IMR-90 (cell line): ENCODE results near the gene PTPRN2. TPM values are rescaled to one million over a fixed set of nuclear protein-coding genes. Genes with fewer than 3 reads are reported as not detected.

Source experiments
- ATAC-seq: fragments of 200-7000 bp; cut with Tn5 transposase; 2 replicates; pipeline ENCODE4 v1.9.1; 2020; ENCODE audit warnings: low read depth, mild to moderate bottlenecking, moderate library complexity
- BruUV-seq: library from RNA; stranded (reverse); fragments of 400-500 nt; replicated peaks from 2 replicates; lab custom pipeline; 2021; lab: Mats Ljungman, UMichigan
- CTCF ChIA-PET: fragments of 300-600 bp; formaldehyde crosslinking; extraction: SDS; loops from one replicate; lab custom pipeline; 2021; ENCODE audit warnings: antibody characterized with exemption; lab: Yijun Ruan, JAX
- POLR2A ChIA-PET: fragments of 300-600 bp; sonication (Branson Sonifier 250); formaldehyde crosslinking; loops from one replicate; lab custom pipeline; 2022; ENCODE audit warnings: antibody characterized with exemption; ENCODE audit not compliant: unreplicated experiment; lab: Charles Lee
- DNase-seq: peaks from one replicate; pipeline ENCODE4 v3.0.0; 2013
- H2AFZ ChIP-seq: replicated peaks from 2 replicates; pipeline ENCODE3; 2013; ENCODE audit warnings: low read length, mild to moderate bottlenecking; ENCODE audit not compliant: poor library complexity
- H2AK5ac ChIP-seq: 2 replicates; pipeline ENCODE4 v1.6.1; 2013; ENCODE audit warnings: low read depth, low read length, inconsistent platforms
- H2AK9ac ChIP-seq: replicated peaks from 2 replicates; pipeline ENCODE3; 2013; ENCODE audit warnings: mild to moderate bottlenecking, low read depth, low read length, moderate library complexity; ENCODE audit not compliant: poor library complexity
- H2BK120ac ChIP-seq: 2 replicates; pipeline ENCODE4 v1.6.1; 2013; ENCODE audit warnings: low read depth, low read length, inconsistent platforms
- H2BK15ac ChIP-seq: 3 replicates; pipeline ENCODE4 v1.6.1; 2013; ENCODE audit warnings: low read depth, low read length, inconsistent platforms
- H2BK20ac ChIP-seq: 2 replicates; pipeline ENCODE4 v1.6.1; 2013; ENCODE audit warnings: low read depth, mild to moderate bottlenecking, inconsistent platforms, low read length, moderate library complexity
- H2BK5ac ChIP-seq: 2 replicates; pipeline ENCODE4 v1.6.1; 2013; ENCODE audit warnings: mild to moderate bottlenecking, low read depth, low read length, inconsistent platforms; ENCODE audit not compliant: poor library complexity, severe bottlenecking
- H3K14ac ChIP-seq: replicated peaks from 2 replicates; pipeline ENCODE4 v1.6.1; 2013; ENCODE audit warnings: low read depth, low read length, inconsistent platforms
- H3K18ac ChIP-seq: 2 replicates; pipeline ENCODE4 v1.6.1; 2013; ENCODE audit warnings: low read depth, low read length, control low read depth
- H3K23ac ChIP-seq: 2 replicates; pipeline ENCODE4 v1.6.1; 2013; ENCODE audit warnings: low read depth, low read length, inconsistent platforms
- H3K27ac ChIP-seq: 2 replicates; pipeline ENCODE4 v1.5.1; 2013; ENCODE audit warnings: mild to moderate bottlenecking, control low read depth, low read length; ENCODE audit not compliant: insufficient read depth
- H3K27me3 ChIP-seq: 2 replicates; pipeline ENCODE4 v1.6.1; 2013; ENCODE audit warnings: low read length; ENCODE audit not compliant: control insufficient read depth, insufficient read depth
- H3K36me3 ChIP-seq: 2 replicates; pipeline ENCODE4 v1.6.1; 2013; ENCODE audit warnings: low read length, mixed read lengths; ENCODE audit not compliant: control insufficient read depth, insufficient read depth
- H3K4ac ChIP-seq: 2 replicates; pipeline ENCODE4 v1.6.1; 2013; ENCODE audit warnings: low read depth, low read length, inconsistent platforms
- H3K4me1 ChIP-seq: 2 replicates; pipeline ENCODE4 v1.6.1; 2013; ENCODE audit warnings: low read length, mixed read lengths; ENCODE audit not compliant: control insufficient read depth, insufficient read depth
- H3K4me2 ChIP-seq: 2 replicates; pipeline ENCODE4 v1.6.1; 2013; ENCODE audit warnings: low read depth, mild to moderate bottlenecking, control low read depth, low read length, moderate library complexity
- H3K4me3 ChIP-seq: 2 replicates; pipeline ENCODE4 v1.5.1; 2013; ENCODE audit warnings: low read depth, mild to moderate bottlenecking, control low read depth, low read length, moderate library complexity; ENCODE audit not compliant: insufficient read depth
- H3K56ac ChIP-seq: 2 replicates; pipeline ENCODE4 v1.6.1; 2013; ENCODE audit warnings: low read length, inconsistent platforms; ENCODE audit not compliant: insufficient read depth; ENCODE audit errors: extremely low read depth
- H3K79me1 ChIP-seq, 2 experiments: 2 replicates each; pipeline ENCODE4 v1.6.1; 2013; ENCODE audit warnings: low read length in 2 of 2, inconsistent platforms in 1 of 2, low read depth in 1 of 2
- H3K9ac ChIP-seq: 2 replicates; pipeline ENCODE4 v1.6.1; 2013; ENCODE audit warnings: low read depth, low read length, control low read depth
- H3K9me1 ChIP-seq: 2 replicates; pipeline ENCODE4 v1.6.1; 2013; ENCODE audit warnings: low read length, inconsistent platforms; ENCODE audit not compliant: insufficient read depth
- H3K9me3 ChIP-seq: 2 replicates; pipeline ENCODE4 v1.6.1; 2013; ENCODE audit warnings: low read length; ENCODE audit not compliant: control insufficient read depth, insufficient read depth
- H4K20me1 ChIP-seq: 2 replicates; pipeline ENCODE4 v1.6.1; 2013; ENCODE audit warnings: low read length, inconsistent platforms; ENCODE audit not compliant: insufficient read depth
- H4K5ac ChIP-seq: 2 replicates; pipeline ENCODE4 v1.6.1; 2013; ENCODE audit warnings: mild to moderate bottlenecking, low read depth, low read length, control low read depth
- H4K8ac ChIP-seq, 2 experiments: 2 replicates each; pipeline ENCODE4 v1.6.1; 2013; ENCODE audit warnings: low read depth in 2 of 2, low read length in 2 of 2, control low read depth in 1 of 2, inconsistent platforms in 1 of 2
- H4K91ac ChIP-seq: 2 replicates; pipeline ENCODE4 v1.6.1; 2013; ENCODE audit warnings: low read depth, low read length, inconsistent platforms; ENCODE audit not compliant: insufficient read depth
- BHLHE40 ChIP-seq: fragments of 150-350 bp; IDR thresholded peaks from 2 replicates; pipeline ENCODE4 v1.6.1; 2016; ENCODE audit warnings: mild to moderate bottlenecking, low read depth, low read length
- CHD1 ChIP-seq: IDR thresholded peaks from 2 replicates; pipeline ENCODE4 v1.6.1; 2012; ENCODE audit warnings: low read depth, low read length, improper control_type of control experiment
- FOS ChIP-seq: fragments of 150-350 bp; IDR thresholded peaks from 2 replicates; pipeline ENCODE4 v1.6.1; 2016; ENCODE audit warnings: low read depth, low read length
- MAFK ChIP-seq: IDR thresholded peaks from 2 replicates; pipeline ENCODE4 v1.6.1; 2012; ENCODE audit warnings: low read depth, low read length, improper control_type of control experiment
- MAZ ChIP-seq: IDR thresholded peaks from 2 replicates; pipeline ENCODE4 v1.6.1; 2012; ENCODE audit warnings: low read depth, mild to moderate bottlenecking, low read length, improper control_type of control experiment, moderate library complexity, borderline replicate concordance
- MXI1 ChIP-seq: IDR thresholded peaks from 2 replicates; pipeline ENCODE4 v1.6.1; 2012; ENCODE audit warnings: low read depth, mild to moderate bottlenecking, low read length, moderate library complexity, borderline replicate concordance
- NFE2L2 ChIP-seq: fragments of 150-350 bp; IDR thresholded peaks from 2 replicates; pipeline ENCODE4 v1.6.1; 2016; ENCODE audit warnings: low read depth, mild to moderate bottlenecking, low read length
- POLR2A ChIP-seq: IDR thresholded peaks from 2 replicates; pipeline ENCODE4 v1.6.1; 2012; ENCODE audit warnings: mild to moderate bottlenecking, low read depth, low read length
- RCOR1 ChIP-seq: IDR thresholded peaks from 2 replicates; pipeline ENCODE4 v1.6.1; 2012; ENCODE audit warnings: mild to moderate bottlenecking, low read length, improper control_type of control experiment; ENCODE audit not compliant: insufficient replicate concordance
- RFX5 ChIP-seq: IDR thresholded peaks from 2 replicates; pipeline ENCODE4 v1.8.0; 2012; ENCODE audit warnings: low read depth, mild to moderate bottlenecking, low read length, moderate library complexity
- WGBS, 2 experiments: methylation state at CpG; one replicate each; pipeline versions ENCODE4 v1.1.5 to v1.1.7; 2013; ENCODE audit warnings: missing lambda C conversion rate in 2 of 2; ENCODE audit not compliant: insufficient read length in 1 of 2; ENCODE audit errors: extremely low coverage in 2 of 2; 5-methylcytosine and 5-hydroxymethylcytosine counted together
- dilution Hi-C: fragments of 300-500 bp; cut with HindIII; formaldehyde crosslinking; loops from one replicate; pipeline ENCODE4 v1.14.3; 2018; ENCODE audit warnings: low sequenced_read_pairs; ENCODE audit not compliant: unreplicated experiment
- in situ Hi-C: fragments of 300-500 bp; cut with MboI; formaldehyde crosslinking; loops from 3 replicates; pipeline ENCODE4 v1.14.3; 2019; ENCODE audit warnings: low sequenced_read_pairs, inconsistent platforms, mixed read lengths
- intact Hi-C: fragments of 100-400 bp; cut with micrococcal nuclease; formaldehyde crosslinking; loops from 2 replicates; pipeline ENCODE4 v1.10.0; 2022
- polyA plus RNA-seq, 3 experiments: library from polyadenylated mRNA; depleted of rRNA; stranded (reverse); fragments of >200 nt; gene quantifications; 2 replicates each; pipeline ENCODE4 v1.2.3, GENCODE V29; 2012; ENCODE audit warnings: low replicate concordance in 1 of 3
- total RNA-seq: library from RNA; depleted of rRNA; stranded (reverse); fragments of >200 nt; gene quantifications from 2 replicates; pipeline ENCODE4 v1.2.3, GENCODE V29; 2012
- TF ChIP-seq, protein P1 (sequence below): fragments of 150-350 bp; IDR thresholded peaks from 2 replicates; pipeline ENCODE4 v1.6.1; 2016; ENCODE audit warnings: low read depth, mild to moderate bottlenecking, low read length, moderate library complexity, borderline replicate concordance
- TF ChIP-seq, protein P2 (sequence below): fragments of 150-350 bp; IDR thresholded peaks from 2 replicates; pipeline ENCODE4 v1.6.1; 2017; ENCODE audit warnings: mild to moderate bottlenecking, antibody characterized with exemption, low read length, low read depth

Gene PTPRN2
- total and polyA plus RNA-seq, 2 of the 4 experiments (the other 2 are of a cell fraction) = 0.03 TPM; not detected in 1

GRCh38 chr7:157589680-157590079 lies 997.9 kb downstream of the PTPRN2 start:
- H3K27ac ChIP-seq = no peak overlapping the region
- H3K4me2 ChIP-seq = no peak overlapping the region
- no peaks in the 10 kb centered on the region for H3K79me1 ChIP-seq
- DNase-seq = no peak
- no peak overlapping the region for H2AK9ac ChIP-seq
- no peak overlapping the region for H2AFZ ChIP-seq
- in situ Hi-C loops (no loop called here), dilution Hi-C loops (no loop called here), intact Hi-C loops (no loop called here)
- TF ChIP-seq CHD1 (no peak), FOS (no peak), MXI1 (no peak), NFE2L2 (no peak), POLR2A (no peak), RCOR1 (no peak), MAZ (no peak), MAFK (no peak), RFX5 (no peak), BHLHE40 (no peak)
- TF ChIP-seq, protein P1, sequence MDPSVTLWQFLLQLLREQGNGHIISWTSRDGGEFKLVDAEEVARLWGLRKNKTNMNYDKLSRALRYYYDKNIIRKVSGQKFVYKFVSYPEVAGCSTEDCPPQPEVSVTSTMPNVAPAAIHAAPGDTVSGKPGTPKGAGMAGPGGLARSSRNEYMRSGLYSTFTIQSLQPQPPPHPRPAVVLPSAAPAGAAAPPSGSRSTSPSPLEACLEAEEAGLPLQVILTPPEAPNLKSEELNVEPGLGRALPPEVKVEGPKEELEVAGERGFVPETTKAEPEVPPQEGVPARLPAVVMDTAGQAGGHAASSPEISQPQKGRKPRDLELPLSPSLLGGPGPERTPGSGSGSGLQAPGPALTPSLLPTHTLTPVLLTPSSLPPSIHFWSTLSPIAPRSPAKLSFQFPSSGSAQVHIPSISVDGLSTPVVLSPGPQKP = no peak
- TF ChIP-seq, protein P2, sequence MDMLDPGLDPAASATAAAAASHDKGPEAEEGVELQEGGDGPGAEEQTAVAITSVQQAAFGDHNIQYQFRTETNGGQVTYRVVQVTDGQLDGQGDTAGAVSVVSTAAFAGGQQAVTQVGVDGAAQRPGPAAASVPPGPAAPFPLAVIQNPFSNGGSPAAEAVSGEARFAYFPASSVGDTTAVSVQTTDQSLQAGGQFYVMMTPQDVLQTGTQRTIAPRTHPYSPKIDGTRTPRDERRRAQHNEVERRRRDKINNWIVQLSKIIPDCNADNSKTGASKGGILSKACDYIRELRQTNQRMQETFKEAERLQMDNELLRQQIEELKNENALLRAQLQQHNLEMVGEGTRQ = no peak
- no peaks in the 10 kb centered on the region for H3K9me1 ChIP-seq
- H4K20me1 ChIP-seq = no peaks in the 10 kb centered on the region
- no peak overlapping the region for H3K23ac ChIP-seq
- H3K4ac ChIP-seq = no peak overlapping the region
- no peaks in the 10 kb centered on the region for H3K27me3 ChIP-seq
- no peak overlapping the region for H2BK20ac ChIP-seq
- H2BK5ac ChIP-seq = no peak overlapping the region
- no peak overlapping the region for H3K18ac ChIP-seq
- no peak overlapping the region for H4K8ac ChIP-seq
- ChIA-PET POLR2A (no interaction called here), CTCF (no interaction called here)
- H3K14ac ChIP-seq = no peak overlapping the region
- peaks cover 73% of the 10 kb centered on the region for H3K9me3 ChIP-seq
- H2AK5ac ChIP-seq = no peak overlapping the region
- no CpG with 5 or more reads among the region's 11 CpGs for WGBS, 2 experiments
- BruUV-seq = no TSS peak
- H3K9ac ChIP-seq = no peak overlapping the region
- H3K4me3 ChIP-seq = no peak overlapping the region
- no peak overlapping the region for H2BK120ac ChIP-seq
- no peaks in the 10 kb centered on the region for H3K4me1 ChIP-seq
- H4K5ac ChIP-seq = no peak overlapping the region
- H4K91ac ChIP-seq = no peak overlapping the region
- H3K36me3 ChIP-seq = no peaks in the 10 kb centered on the region
- no peak overlapping the region for H3K56ac ChIP-seq
- H2BK15ac ChIP-seq = no peak overlapping the region
- ATAC-seq = no peak
